HG03442 (cell line): ENCODE results near the gene CFL2.
"Not testable (repeated sequence)": the region's sequence is repeated elsewhere in the genome, so short reads cannot be mapped to it uniquely, and the experiment has no call there.

ENCODE experiments used
- ATAC-seq: cut with Tn5 transposase; IDR thresholded peaks from one replicate; pipeline ENCODE4 v1.9.1; 2021; ENCODE audit warnings: mild to moderate bottlenecking, moderate library complexity; ENCODE audit not compliant: unreplicated experiment

Gene CFL2

DNA sequence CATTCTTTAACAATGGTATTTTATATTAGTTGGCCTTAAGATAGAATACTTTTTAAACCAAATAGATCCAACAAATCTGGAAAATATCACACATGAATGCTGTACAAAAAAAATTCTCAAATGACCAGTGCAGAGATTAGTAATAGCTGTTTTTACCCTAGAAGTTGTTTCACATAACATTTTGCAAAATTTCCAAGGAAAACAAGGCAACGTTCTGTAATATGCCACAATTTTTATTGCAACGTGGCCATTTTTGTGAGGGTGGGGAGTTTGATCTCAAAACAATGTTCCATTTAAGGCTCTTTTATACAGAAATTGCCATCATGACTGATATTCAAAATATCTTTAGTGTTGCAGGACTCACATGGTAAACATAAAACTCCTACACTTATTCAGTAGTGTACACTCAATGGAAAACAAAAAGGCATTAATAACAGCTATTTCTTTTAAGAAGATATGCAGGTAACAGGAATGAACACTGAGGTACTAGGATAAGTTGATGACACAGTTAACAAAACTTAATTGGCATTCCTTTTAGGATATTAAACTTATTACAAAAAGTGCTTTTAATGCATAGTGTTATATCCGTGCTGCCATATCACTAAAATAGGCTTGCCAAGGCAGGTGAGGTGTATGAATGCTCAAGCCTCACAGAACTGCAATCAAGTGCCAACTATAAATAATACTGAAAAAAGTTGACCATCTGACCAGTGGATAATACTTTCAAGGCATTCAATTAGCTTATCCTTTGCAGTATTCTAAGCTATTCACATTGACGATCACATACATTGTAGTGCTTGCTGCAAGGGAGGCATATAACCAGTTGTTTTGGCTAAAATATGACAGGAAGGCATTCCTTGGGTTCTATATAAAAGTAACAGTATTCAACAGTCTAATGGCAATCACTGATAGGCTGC is 2.3 kb downstream of the CFL2 start:
- no peak for ATAC-seq

GRCh38 chr14:34711169-34711568 is 3.2 kb downstream of the CFL2 start:
- peak; percentile 48 for ATAC-seq

DNA sequence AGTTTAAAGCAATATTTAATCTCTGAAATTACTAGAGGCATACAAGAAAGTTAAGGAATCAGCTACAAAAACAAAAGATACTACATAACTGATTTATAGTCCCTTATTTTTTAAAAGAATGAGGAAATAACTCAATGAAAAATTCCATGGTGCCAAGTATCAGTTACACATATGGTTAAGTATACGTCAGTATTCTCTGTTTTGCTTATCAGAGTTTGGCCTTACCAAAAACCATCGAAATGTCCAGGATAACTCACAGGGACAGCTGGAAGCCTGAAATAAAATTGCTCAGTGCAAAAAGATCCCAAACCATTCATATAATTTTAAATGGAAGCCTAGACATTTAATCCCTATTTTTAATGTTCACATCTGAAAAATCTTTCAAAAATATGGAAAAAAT is 3.6 kb downstream of the CFL2 start:
- no peak for ATAC-seq

DNA sequence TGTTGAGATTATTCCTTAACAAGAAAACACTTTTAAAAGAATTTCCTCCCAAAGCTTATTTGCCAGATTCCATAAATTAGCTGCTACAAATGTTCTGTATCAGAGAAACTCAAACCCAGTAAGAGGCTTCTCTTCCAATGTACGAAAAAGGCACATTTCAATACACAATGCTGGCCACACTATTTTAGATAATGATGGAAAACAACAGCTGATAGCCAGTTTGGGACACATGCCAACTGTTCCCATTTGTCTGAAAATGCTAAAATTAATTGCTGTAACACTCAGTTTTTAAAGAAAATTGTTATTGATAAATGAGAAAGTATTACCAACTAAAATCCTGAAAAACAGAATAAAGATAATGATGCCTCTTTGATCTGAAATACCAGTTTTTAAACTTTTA is 4.4 kb downstream of the CFL2 start:
- no peak for ATAC-seq

DNA sequence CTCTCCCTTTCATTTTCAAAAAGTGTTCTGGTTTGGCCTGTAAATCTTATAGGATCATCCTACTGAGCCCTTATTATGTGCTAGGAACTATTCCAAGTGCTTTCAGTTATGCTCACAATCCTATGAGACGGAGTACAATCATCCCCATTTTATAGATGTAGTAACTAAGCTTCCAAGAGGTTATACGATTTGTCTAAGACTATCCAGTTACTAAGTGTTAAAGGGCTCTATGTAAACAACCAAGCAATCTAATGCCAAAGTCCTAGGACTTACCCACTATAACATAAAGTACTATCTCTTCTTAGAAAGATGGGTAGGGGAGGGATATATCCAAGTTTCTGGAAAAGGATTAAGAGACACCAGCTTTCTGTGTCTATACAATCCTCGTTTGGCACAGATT is 6.7 kb downstream of the CFL2 start:
- no peak for ATAC-seq

DNA sequence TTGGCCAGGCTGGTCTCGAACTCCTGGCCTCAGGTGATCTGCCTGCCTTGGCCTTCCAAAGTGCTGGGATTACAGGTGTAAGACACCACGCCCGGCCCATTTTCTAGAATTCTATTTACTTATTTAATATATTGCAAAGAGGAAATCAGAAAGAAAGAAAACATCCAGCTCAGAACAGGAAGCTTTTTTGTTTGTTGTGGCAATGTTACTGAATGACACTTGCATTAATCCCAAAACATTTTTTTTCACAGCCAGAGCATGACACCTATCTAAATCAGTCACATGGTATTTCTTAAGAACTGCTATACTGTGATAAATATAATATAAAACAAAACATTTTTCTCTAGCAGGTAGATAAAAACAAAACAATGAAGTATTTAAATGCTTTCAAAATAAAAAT is 12.6 kb downstream of the CFL2 start:
- ATAC-seq = no peak

GRCh38 chr14:34700622-34701130 is 13.7 kb downstream of the CFL2 start:
- ATAC-seq = no peak

GRCh38 chr14:34699873-34700621 is 14.3 kb downstream of the CFL2 start:
- no peak for ATAC-seq

DNA sequence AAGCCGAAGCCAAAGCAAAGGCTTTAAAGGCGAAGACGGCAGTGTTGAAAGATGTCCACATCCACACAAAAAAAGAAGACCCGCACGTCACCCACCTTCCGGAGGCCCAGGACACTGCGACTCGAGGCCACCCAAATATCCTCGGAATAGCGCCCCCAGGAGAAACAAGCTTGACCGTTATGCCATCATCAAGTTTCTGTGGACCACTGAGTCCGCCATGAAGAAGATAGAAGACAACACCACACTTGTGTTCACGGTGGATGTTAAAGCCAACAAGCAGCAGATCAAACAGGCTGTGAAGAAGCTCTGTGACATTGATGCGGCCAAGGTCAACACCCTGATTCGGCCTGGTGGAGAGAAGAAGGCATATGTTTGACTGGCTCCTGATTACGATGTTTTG is 20.2 kb downstream of the CFL2 start:
- not testable (repeated sequence) for ATAC-seq

- no peak for ATAC-seq
These were observed 21.0 kb downstream of the CFL2 start for GRCh38 chr14:34693228-34693939.

DNA sequence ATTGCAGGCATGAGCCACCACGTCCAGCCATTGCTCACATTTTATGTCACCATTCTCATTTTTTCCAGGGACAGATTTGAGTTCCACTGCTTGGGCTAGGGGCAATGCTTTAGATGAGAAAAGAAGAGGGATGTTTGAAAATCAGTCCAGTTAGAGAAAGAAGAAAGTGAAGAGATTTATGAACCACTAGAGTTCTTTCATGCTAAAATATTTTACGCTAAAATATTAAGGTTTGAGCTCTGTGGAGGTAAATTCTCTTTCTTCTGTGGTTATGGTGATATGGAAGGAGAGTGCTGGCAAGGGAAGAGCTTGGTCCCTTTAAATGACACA is 21.5 kb downstream of the CFL2 start:
- no peak for ATAC-seq

- no peak for ATAC-seq
These were observed 22.0 kb downstream of the CFL2 start for GRCh38 chr14:34692348-34692747.

- ATAC-seq = no peak
These were observed 23.2 kb downstream of the CFL2 start for GRCh38 chr14:34691206-34691605.

DNA sequence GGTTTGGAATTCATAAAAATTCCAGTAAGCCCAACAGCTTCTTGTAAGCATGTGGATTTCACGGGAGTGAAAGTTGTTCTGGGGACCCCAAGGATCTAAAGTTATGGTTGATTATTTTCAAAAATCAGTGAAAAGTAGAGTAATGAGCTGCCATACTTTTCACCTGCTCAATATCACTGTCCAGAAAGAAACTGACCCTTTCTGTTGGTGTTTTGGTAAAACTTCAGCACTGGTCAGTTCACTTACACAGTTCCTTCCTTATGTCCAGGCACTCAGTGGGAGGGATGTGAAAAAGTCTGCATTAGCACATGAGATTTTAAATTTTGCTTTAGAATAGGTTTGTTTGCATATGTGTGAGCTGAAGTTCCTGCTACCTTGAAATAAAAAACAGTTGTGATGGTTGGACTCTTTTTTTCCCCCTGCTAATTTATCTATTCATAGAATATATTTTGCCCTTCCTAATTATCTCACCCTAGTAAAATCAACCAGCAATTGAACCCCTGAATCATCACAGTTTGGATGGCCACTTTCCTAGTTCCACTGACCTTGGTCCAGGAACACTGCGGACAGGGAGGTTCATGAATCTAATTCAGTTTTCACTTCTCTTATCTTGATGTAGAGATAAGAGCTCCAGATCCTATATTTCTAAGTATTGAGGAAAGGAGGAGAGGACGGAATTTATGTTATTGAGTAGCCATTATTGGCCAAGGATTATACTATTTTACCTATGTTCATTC is 25.8 kb downstream of the CFL2 start:
- ATAC-seq = no peak

GRCh38 chr14:34685819-34686428 is 28.5 kb downstream of the CFL2 start:
- no peak for ATAC-seq

DNA sequence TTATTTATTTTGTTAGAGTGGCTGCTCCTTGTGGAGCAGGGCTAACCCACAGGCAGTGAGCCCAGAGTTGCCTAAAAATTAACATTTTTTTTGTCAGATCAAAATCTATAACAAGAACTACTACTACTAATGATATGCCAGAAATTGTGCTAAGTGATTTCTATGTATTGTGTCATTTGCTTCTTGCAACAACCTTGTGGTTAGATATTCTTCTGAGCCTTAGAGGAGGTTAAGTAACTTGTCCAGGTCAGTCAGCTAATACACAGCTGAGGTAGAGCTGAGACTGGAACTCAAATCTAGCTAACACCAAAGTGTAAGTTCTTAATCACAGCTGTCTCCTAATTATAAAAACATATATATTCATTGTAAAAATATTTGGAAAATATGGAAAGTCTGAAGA is 29.8 kb downstream of the CFL2 start:
- no peak for ATAC-seq

DNA sequence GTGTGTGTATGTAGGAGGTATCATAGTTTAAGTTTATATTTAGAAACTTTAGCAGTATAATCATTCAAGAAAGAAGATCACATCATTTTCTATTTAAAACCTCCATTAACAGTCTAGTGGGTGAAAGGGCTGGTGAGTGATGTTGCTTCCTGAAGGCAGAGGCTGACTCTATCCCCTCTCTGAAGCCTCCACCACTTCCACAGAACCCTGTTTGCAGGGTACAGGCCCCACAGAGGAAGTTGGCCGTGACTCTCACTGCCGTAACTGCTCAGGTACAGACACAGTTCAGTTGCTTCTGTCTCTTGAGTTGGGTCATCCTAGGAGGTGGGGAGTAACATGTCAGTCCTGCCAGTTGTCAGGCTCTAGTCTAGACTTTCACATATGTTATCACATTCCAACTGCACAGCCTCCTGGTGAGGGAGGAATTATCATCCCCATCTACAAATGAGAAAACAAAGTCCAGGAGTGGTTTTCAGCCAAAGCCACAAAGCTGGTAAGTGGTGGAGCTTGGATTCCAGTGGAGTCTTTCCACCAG is 31.5 kb downstream of the CFL2 start:
- peak; percentile 67 for ATAC-seq

DNA sequence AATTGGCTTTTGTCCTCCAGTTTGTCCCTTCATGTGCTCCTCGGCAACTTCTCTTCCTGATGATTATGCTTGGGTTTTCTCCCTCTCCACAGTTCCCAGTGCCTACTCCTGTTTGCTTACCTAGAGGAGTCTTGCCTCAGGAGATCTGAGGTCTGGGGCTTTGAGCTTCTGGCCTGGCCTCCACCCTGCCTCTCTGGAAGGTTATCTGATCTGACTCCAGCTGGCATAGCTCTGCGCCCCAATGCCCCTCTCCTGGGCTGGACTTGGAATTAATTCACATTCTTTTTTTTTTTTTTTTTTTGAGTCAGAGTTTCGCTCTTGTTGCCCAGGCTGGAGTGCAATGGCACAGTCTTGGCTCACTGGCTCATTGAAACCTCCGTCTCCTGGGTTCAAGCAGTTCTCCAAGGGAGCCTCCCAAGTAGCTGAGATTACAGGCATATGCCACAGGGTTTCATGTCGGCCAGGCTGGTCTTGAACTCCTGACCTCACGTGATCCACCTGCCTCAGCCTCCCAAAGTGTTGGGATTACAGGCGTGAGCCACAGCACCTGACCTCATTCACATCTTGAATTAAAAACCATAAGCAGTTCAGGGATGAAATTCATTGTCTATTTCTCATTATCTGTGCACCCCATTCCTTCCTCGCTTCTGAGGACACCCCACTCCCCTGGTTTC is 33.5 kb downstream of the CFL2 start:
- no peak for ATAC-seq

GRCh38 chr14:34678735-34679134 is 35.7 kb downstream of the CFL2 start:
- ATAC-seq = no peak

- ATAC-seq = no peak
These were observed 36.1 kb downstream of the CFL2 start for GRCh38 chr14:34678306-34678705.
